Stimulated activated CD4-positive, alpha-beta T cell treated with anti-CD3 and anti-CD28 coated beads, Interleukin-2, amount 100 ng/mL, for 48 hours (primary cell): Measurements from ENCODE around the gene PSORS1C2.
A peak's percentile ranks its signal among the peaks of the same experiment; 100 is the strongest.
"Not testable (repeated sequence)": the region's sequence is repeated elsewhere in the genome, so short reads cannot be mapped to it uniquely, and the experiment has no call there.

ENCODE experiments used
- DNase-seq, 2 donors: peaks; one replicate each; pipeline ENCODE4 v3.0.0-alpha.2; 2020

Gene PSORS1C2

GRCh38 chr6:31165064-31165832 lies 26.4 kb upstream of the PSORS1C2 start:
- DNase-seq, result not testable (repeated sequence)

- DNase-seq, result not testable (repeated sequence)
Measured at GRCh38 chr6:31164475-31165063, 25.7 kb upstream of the PSORS1C2 start.

- DNase-seq, result no peak
Measured at GRCh38 chr6:31163922-31164321, 25.1 kb upstream of the PSORS1C2 start.

- no peak for DNase-seq
Measured at GRCh38 chr6:31162463-31163165, 23.7 kb upstream of the PSORS1C2 start.

GRCh38 chr6:31161216-31162126 lies 22.6 kb upstream of the PSORS1C2 start:
- no peak for DNase-seq

- DNase-seq, result no peak
Measured at GRCh38 chr6:31158863-31159855, 20.3 kb upstream of the PSORS1C2 start.

GRCh38 chr6:31158140-31158862 lies 19.4 kb upstream of the PSORS1C2 start, which contains the start of gene TCF19:
Gene TCF19 (plus strand): TSS chr6:31158589. CDS start chr6:31159470, 881 bp downstream.
- peak; percentile 98 for DNase-seq

- DNase-seq, result no peak
Measured at GRCh38 chr6:31157513-31158139, 18.8 kb upstream of the PSORS1C2 start, which contains the start of gene CCHCR1. Gene CCHCR1 (minus strand): TSS chr6:31157802. CDS start chr6:31157600, 202 bp downstream.

GRCh38 chr6:31156641-31157040 lies 17.8 kb upstream of the PSORS1C2 start:
- DNase-seq, result no peak

GRCh38 chr6:31154436-31154835 lies 15.6 kb upstream of the PSORS1C2 start:
- no peak for DNase-seq

- no peak for DNase-seq
Measured at GRCh38 chr6:31152781-31153180, 13.9 kb upstream of the PSORS1C2 start.

- no peak for DNase-seq
Measured at GRCh38 chr6:31149827-31150447, 11.1 kb upstream of the PSORS1C2 start.

- DNase-seq, result no peak
Measured at GRCh38 chr6:31145386-31145785, 6.5 kb upstream of the PSORS1C2 start.

- DNase-seq, result no peak
Measured at GRCh38 chr6:31144970-31145340, 6.1 kb upstream of the PSORS1C2 start.

GRCh38 chr6:31144296-31144969 lies 5.6 kb upstream of the PSORS1C2 start:
- no peak for DNase-seq

GRCh38 chr6:31143148-31143547 lies 4.3 kb upstream of the PSORS1C2 start:
- no peak for DNase-seq

- DNase-seq, result no peak
Measured at GRCh38 chr6:31142361-31142761, 3.5 kb upstream of the PSORS1C2 start.

- DNase-seq, result no peak
Measured at GRCh38 chr6:31140643-31141042, 1.8 kb upstream of the PSORS1C2 start.

- DNase-seq, result no peak
Measured at GRCh38 chr6:31139599-31139998, 733 bp upstream of the PSORS1C2 start.
